NCI-H345 treated with DMSO at 0.1 percent for 48 hours (cell line): Measurements from ENCODE around the gene COBLL1.
A peak's percentile ranks its signal among the peaks of the same experiment; 100 is the strongest.
"Not testable (repeated sequence)": the region's sequence is repeated elsewhere in the genome, so short reads cannot be mapped to it uniquely, and the experiment has no call there.

Source experiments
- DNase-seq: peaks from one replicate; lab custom pipeline; 2025; ENCODE audit not compliant: unreplicated experiment; lab: John Stamatoyannopoulos, UW

Gene COBLL1

GRCh38 chr2:164717000-164717803 is 124.4 kb downstream of the COBLL1 start:
- no peak for DNase-seq

- no peak for DNase-seq
Measured at GRCh38 chr2:164714471-164714870, 127.2 kb downstream of the COBLL1 start.

- no peak for DNase-seq
Measured at GRCh38 chr2:164711766-164712138, 129.9 kb downstream of the COBLL1 start.

GRCh38 chr2:164710837-164711765 is 130.5 kb downstream of the COBLL1 start:
- no peak for DNase-seq

GRCh38 chr2:164710252-164710836 is 131.3 kb downstream of the COBLL1 start:
- not testable (repeated sequence) for DNase-seq

GRCh38 chr2:164706522-164706921 is 135.1 kb downstream of the COBLL1 start:
- no peak for DNase-seq

GRCh38 chr2:164705412-164706167 is 136.0 kb downstream of the COBLL1 start:
- no peak for DNase-seq

GRCh38 chr2:164703915-164704706 is 137.5 kb downstream of the COBLL1 start:
- DNase-seq: no peak

GRCh38 chr2:164701565-164701964 is 140.1 kb downstream of the COBLL1 start:
- DNase-seq: no peak

- DNase-seq: no peak
Measured at GRCh38 chr2:164700390-164700789, 141.2 kb downstream of the COBLL1 start.

GRCh38 chr2:164697688-164698461 is 143.7 kb downstream of the COBLL1 start:
- peak; percentile 7 for DNase-seq

- no peak for DNase-seq
Measured at GRCh38 chr2:164696634-164697033, 145.0 kb downstream of the COBLL1 start.

- DNase-seq: no peak
Measured at GRCh38 chr2:164694275-164694695, 147.3 kb downstream of the COBLL1 start.

GRCh38 chr2:164693834-164694233 is 147.8 kb downstream of the COBLL1 start:
- DNase-seq: no peak

- no peak for DNase-seq
Measured at GRCh38 chr2:164693390-164693789, 148.2 kb downstream of the COBLL1 start.

- no peak for DNase-seq
Measured at GRCh38 chr2:164692958-164693357, 148.7 kb downstream of the COBLL1 start.

- DNase-seq: no peak
Measured at GRCh38 chr2:164692114-164692513, 149.5 kb downstream of the COBLL1 start.

- no peak for DNase-seq
Measured at GRCh38 chr2:164691346-164691887, 150.2 kb downstream of the COBLL1 start.

GRCh38 chr2:164690361-164690760 is 151.3 kb downstream of the COBLL1 start:
- DNase-seq: no peak
